HG02678 (cell line): ENCODE data around the gene RASA4B.
"Not testable (repeated sequence)": the region's sequence is repeated elsewhere in the genome, so short reads cannot be mapped to it uniquely, and the experiment has no call there.

ENCODE experiments used
- ATAC-seq: cut with Tn5 transposase; IDR thresholded peaks from one replicate; pipeline ENCODE4 v1.9.1; 2021; ENCODE audit warnings: mild to moderate bottlenecking, moderate library complexity; ENCODE audit not compliant: unreplicated experiment

The RASA4B gene

DNA sequence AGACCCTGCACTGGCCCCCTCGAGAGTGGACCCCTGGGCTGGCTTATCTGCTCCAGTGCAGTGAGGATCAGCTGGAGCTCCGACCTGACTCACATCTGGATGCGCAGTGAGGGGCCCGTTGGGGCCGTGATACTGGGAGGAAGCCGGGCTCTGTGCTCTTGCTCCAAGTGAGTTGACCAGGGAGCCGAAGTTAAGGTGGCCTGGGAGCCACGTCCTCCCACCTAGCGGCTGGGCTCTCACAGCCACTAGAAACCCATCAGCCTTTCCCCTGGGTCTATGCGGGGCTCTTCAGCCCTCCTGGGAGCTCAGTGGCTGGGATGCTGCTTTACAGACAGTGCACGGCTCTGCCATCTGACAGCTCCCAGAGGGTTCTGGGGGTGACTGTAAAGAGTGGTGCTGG is 62.0 kb downstream of the RASA4B start:
- no peak for ATAC-seq

DNA sequence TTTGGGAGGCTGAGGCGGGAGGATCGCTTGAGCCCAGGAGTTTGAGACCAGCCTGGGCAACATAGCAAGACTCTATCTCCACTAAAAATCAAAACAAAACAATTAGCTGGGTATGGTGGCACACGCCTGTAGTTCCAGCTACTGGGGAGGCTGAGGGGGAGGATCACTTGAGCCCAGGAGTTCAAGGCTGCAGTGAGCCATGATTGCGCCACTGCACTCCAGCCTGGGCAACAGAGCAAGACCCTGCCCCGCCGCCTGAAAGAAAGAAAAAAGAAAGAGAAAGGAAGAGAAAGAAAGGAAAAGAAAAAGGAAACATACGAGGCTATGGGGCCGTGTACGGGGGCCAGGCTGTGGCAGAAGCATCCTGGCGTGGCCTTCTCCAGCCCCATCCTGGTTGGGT is 62.6 kb downstream of the RASA4B start:
- ATAC-seq = not testable (repeated sequence)

DNA sequence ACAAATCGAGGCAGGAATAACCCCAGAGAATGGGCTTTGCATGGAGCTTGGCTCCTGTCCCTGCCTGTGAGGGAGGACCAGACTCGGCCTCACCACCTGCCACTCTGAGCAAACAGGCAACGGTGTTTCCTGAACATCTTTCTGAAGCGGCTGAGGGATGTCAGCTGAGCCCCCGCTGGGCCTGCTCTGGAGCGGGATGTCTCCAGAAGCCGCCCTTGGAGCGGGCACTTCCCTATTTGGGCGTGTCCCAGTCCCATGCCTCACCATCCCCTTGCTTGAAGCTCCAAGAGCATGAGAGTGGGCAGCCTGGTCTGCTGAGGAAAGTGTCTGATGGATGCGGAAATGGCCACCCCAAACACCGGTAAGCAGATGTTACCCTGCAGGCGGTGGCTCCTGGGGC is 63.1 kb downstream of the RASA4B start:
- ATAC-seq = no peak

DNA sequence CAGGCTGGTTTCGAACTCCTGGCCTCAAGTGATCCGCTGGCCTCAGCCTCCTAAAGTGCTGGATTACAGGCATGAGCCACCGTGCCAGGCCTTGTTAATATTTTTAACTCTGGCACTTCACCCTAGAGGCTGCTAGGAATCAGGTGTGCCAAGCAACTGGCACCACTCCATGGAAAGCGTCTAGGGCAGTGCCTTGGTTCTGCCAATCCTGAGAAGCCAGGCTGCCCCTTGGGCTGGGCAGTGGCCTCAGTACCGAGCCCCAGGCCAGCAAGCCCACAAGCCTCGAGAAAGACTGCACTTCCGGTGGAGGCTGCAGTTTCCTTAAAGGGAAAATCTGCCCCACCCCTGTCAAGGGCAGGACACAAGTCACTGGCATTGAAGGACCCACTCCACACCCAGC is 64.3 kb downstream of the RASA4B start:
- no peak for ATAC-seq

DNA sequence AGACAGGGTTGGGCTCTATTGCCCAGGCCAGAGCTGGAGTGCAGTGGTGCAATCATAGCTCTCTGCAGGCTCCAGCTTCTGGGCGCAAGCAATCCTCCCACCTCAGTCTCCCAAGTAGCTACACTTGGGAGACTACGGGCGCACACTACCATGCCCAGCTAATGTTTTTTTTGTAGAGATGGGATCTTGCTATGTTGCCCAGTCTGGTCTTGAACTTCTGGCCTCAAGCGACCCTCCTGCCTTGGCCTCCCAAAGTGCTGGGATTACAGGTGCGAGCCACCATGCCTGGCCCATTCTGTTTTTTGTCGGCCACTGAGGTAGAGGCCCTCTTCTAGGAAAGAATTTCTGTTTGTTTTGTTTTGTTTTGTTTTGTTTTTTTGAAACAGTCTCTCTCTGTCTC is 65.1 kb downstream of the RASA4B start:
- no peak for ATAC-seq

DNA sequence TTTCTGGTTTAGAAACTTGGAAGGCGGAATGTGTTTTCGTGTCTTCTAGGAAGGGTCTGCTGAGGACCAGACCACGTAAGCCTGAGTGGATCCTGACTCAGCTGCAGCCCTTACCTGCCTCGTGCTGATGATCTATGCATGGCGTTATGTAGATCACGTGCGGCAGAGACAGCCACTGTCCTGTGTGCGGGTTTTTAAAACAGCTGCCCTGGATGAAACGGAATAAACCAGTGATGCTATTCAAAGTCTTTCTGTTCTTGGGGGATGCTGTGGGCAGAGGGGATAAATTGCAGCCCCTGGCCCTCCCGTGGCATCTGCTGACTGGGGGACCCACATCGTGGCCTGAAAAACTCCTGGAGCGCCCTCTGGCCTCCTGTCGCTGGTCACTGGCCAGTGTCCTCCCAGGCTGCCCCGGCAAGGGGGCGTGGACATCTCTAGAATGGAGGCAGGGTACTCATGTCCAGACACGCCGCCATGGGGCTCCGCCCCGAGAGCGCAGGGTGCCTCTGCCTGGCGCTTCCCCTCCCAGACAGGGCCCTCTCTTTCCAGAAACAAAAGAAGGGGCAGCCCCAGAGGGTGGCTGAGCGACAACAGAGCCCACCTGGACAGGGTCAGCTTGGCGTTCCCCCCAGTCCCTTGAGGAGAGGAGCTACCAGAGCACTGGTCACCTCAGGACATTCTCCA is 66.1 kb downstream of the RASA4B start:
- ATAC-seq = no peak

DNA sequence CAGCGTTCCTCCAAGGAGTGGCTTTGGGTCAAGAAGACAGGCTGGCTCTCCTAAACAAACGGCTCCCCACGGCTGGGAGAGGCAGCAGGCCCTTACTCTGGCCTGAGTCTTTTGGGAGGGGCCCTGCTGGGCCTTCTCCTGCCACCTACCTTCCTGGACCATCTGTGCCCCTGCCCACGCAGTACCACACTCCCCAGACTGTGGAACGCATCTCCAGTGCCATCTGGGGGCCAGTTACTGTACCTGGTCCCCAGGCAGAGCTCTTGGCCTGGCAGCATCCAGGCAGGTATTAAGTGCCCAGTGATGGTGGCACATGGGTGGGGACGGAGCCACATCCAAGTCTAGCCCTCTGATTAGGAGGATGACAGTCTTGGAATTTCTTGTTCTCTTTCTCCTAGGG is 67.3 kb downstream of the RASA4B start:
- ATAC-seq = no peak

DNA sequence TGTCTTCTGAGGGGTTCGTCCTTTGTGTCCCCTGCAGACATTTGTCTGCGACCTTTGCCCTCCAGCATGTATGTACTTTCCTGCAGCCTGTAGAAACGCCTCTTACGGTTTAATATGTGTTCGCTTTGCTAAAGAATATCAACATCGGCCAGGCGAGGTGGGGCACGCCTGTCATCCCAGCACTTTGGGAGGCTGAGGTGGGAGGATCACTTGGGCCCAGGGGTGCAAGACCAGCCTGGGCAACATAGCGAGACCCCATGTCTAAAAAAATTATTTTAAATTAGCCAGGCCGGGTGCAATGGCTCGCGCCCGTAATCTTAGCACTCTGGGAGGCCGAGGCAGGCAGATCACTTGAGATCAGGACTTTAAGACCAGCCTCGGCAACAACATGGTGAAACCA is 68.4 kb downstream of the RASA4B start:
- no peak for ATAC-seq

DNA sequence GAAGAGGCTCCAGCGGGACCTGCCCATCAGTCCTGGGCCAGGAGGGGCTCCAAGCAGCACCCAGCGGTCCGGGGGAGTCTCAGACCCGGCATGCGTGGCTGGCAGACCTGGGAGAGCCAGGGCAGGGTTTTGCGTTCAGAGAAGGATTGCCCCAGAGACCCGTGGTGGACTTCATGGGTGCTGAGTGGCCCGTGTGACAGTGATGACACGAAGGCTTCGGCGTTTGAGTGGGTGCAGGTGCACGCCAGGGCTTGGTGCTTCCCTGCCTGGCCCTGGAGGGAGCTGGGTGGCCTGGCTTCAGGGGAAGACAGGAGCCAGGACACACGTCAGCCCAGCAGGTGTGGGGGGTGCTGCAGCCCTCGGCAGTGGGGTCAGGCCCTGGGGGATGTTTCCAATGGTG is 70.3 kb downstream of the RASA4B start:
- no peak for ATAC-seq

DNA sequence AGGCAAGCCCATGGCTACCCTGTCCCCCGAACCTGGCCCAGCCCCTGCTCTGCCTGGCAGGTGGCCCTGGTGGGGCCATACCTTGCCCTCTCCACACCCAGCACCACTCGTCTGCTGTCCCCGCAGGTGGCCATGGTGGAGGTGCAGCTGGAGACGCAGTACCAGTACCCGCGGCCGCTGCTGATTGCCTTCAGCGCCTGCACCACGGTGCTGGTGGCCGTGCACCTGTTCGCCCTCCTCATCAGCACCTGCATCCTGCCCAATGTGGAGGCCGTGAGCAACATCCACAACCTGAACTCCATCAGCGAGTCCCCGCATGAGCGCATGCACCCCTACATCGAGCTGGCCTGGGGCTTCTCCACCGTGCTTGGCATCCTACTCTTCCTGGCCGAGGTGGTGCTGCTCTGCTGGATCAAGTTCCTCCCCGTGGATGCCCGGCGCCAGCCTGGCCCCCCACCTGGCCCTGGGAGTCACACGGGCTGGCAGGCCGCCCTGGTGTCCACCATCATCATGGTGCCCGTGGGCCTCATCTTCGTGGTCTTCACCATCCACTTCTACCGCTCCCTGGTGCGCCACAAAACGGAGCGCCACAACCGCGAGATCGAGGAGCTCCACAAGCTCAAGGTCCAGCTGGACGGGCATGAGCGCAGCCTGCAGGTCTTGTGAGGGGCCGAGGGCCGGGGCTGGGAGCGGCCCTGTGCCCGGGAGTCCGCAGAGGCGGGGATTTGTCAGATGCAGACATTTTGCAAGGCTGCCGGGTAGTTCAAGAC is 71.0 kb downstream of the RASA4B start:
- no peak for ATAC-seq

DNA sequence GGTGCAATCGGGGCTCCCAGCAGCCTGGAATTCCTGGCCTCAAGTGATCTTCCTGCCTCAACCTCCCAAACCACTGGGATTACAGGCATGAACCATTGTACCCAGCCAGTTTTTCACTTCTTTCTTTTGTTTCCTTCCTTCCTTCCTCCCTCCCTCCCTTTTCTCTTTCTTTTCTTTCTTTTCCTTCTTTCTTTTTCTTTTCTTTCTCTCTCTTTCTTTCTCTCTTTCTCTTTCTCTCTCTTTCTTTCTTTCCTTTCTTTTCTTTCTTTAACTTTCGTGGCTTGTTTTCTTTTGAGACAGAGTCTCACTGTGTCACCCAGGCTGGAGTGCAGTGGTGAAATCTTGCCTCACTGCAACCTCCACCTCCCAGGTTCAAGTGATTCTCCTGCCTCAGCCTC is 71.9 kb downstream of the RASA4B start:
- no peak for ATAC-seq

DNA sequence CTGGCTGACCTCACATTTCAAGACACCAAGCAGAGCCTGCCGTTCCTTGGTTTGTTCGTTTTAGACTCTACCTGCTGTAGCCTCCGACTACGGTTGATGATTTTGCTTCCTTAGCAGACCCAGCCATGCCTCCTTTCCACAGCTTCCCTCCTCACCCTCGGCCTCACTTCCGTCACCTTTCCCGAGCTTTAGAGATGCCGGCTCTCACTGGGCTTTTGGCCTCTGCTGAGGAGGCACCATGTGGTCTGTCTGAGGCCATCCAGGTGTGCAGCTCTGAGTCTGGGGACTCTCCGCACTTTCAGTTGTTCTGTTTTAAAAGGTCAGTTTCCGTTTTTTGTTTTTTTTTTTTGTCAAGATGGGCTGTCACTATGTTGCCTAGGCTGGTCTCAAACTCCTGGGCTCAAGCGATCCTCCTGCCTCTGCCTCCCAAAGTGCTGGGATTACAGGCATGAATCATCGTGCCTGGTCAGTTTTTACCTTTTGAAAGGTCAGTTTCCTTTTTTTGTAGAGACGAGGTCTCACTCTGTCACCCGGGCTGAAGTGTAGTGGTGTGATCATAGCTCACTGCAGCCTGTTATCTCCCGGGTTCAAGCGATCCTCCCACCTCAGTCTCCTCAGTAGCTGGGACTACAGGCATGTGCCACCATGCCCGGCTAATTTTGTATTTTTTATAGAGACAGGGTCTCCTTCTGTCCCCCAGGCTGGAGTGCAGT is 72.5 kb downstream of the RASA4B start:
- ATAC-seq = peak; percentile 45

DNA sequence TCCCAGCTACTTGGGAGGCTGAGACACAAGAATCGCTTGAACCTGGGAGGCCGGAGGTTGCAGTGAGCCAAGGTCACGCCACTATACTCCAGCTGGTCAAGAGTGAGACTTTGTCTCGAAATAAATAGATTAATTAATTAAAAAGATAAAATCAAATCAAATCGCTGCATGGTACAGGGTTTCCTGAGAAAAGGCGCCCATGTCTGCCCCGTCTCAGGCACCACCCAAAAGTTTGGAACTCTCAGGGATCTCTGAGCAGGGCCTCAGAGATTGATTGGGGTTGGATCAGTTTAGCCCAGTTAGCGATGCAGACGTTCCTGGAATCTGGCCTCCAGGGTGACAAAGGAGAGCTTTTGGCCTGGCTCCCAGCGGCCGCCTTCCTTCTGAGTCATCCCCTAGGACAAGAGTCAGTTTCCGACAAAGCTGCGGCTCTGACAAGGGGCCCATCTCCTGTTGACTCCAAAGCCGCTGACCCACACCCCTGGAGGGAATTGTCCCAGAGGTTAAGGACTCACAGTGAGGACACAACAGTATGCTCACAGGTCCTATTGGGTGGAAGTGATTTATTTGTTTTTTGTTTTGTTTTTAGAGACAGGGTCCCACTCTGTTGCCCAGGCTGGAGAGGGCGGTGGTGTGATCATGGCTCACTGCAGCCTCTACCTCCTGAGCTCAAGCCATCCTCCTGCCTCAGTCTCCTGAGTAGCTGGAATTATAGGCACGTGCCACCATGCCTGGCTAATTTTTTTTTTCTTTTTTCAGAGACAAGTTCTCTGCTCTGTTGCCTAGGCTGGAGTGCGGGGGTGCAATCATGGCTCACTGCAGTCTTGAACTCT is 77.4 kb downstream of the RASA4B start:
- no peak for ATAC-seq

DNA sequence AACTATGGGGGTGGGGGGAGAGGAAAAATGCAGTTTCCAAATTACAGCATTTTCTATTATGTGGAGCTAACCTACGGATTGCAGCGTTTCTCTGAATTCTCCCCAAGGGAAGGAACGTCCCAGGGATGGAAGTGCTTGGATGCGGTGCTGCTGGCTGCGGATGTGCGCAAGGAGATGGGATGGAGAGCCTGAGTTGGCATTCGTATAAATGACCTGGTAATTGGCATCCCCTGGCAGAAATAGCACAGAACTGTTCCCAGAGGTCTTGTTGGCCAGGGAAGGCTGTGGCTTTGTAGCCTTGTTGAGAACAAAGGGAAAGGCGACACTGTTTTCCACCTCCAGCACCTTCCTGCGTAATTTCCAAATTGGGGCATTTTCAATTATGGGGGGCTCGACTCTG is 81.5 kb downstream of the RASA4B start:
- no peak for ATAC-seq

DNA sequence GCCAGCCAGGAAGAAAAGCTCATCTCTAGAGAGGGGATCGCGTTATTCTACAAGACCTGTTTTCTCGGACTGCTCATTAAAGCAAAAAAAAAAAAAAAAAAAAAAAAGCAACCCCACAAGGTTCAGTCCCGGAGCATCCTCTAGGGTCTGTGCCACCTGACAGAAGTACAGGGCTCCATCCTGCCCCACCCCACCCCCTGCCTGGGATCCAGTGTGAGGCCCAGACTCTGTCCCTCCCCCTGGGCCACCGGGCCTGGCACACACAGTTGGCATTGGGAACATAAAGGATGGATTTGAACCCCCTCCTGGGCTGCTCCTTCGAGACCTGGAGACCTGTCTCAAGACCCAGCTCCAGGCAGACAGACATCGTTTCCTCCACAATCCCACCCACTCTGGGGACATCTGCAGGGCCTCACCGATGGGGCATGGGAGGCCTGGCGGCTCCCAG is 83.5 kb downstream of the RASA4B start:
- ATAC-seq = no peak

DNA sequence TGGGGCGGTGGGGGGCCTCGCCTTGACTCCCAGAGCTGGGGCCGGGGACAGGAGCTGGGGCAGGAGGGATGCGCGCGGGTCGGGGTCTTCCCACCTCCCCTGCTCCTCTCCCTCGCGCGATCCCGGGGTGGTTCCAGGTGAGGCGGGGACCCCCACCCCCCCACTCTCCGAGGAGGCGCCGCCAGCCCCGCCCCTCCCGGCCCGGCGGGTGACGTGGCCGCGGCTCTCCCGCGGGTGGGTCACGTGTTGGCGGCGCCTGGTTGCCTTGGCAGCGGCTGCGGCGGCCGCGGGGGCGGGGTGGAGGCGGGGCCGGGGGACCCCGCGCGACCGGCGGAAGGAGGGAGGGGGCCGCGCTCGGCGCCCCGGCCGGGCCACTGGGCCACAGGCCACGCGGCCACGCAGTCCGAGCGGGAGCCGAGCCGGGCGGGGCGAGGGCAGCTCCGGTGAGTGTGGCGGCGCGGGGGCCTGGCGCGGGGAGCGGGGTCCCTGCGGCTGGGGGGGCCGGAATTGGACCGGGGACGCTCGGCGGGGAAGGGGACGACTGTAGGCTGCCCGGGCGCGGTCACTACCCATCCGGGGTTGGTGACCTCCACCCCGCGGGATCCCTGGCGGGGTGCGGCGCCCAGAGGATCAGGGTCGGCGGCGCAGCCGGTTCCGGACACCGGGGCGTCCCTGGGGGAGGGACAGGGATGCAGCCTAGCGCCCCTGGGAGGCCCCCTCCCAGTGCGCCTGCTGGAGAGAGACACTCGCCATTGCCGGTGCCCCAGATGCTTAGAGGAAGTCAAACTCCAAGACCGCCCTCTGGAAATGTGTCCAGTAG is 84.1 kb downstream of the RASA4B start, which contains the start of gene ORAI2:
ORAI2 (plus strand) TSS at position 357 of the 820 bp plus-strand sequence. CDS start 5,382 bp downstream, outside the sequence.
- peak; percentile 65 for ATAC-seq
